Hypothalamus (tissue), 51 donors: ENCODE measurements around the gene CASP1.
"Not testable (repeated sequence)": the region's sequence is repeated elsewhere in the genome, so short reads cannot be mapped to it uniquely, and the experiment has no call there.

Experiments used
- DNase-seq, 51 donors: peaks; one replicate each; lab custom pipeline; 2025; lab: John Stamatoyannopoulos, UW

Gene CASP1

GRCh38 chr11:105046898-105047579, 12.1 kb upstream of the CASP1 start:
- DNase-seq, result no peak

GRCh38 chr11:105045676-105046296, 10.8 kb upstream of the CASP1 start:
- no peak for DNase-seq

GRCh38 chr11:105044557-105045524, 9.9 kb upstream of the CASP1 start, which contains the start of gene CARD16:
Gene CARD16, minus strand, starts transcription at chr11:105045335. Its CDS starts 38 bp downstream, at chr11:105045297.
- DNase-seq, result not testable (repeated sequence)

GRCh38 chr11:105042178-105042577, 7.2 kb upstream of the CASP1 start:
- DNase-seq, result no peak

GRCh38 chr11:105040703-105041102, 5.8 kb upstream of the CASP1 start:
- no peak for DNase-seq

GRCh38 chr11:105034388-105034787, 556 bp downstream of the CASP1 start:
- DNase-seq, result not testable (repeated sequence)

GRCh38 chr11:105033781-105034180, 1.2 kb downstream of the CASP1 start:
- no peak for DNase-seq

- peak in 2 of 51 donors; percentile 5 to 13 for DNase-seq
Observed at GRCh38 chr11:105033343-105033742, 1.6 kb downstream of the CASP1 start.

- DNase-seq, result no peak
Observed at GRCh38 chr11:105032495-105032894, 2.4 kb downstream of the CASP1 start.

- no peak for DNase-seq
Observed at GRCh38 chr11:105027678-105028077, 7.3 kb downstream of the CASP1 start.

GRCh38 chr11:105024394-105024793, 10.6 kb downstream of the CASP1 start:
- DNase-seq, result no peak

- DNase-seq, result no peak
Observed at GRCh38 chr11:105023003-105023402, 11.9 kb downstream of the CASP1 start, which contains the start of gene CASP5. Gene CASP5, minus strand, starts transcription at chr11:105023168. Its CDS starts 32 bp downstream, at chr11:105023136.

- DNase-seq, result no peak
Observed at GRCh38 chr11:105022527-105022926, 12.4 kb downstream of the CASP1 start.

- no peak for DNase-seq
Observed at GRCh38 chr11:105007463-105007862, 27.5 kb downstream of the CASP1 start.

- DNase-seq, result no peak
Observed at GRCh38 chr11:105005451-105005845, 29.5 kb downstream of the CASP1 start.

- no peak for DNase-seq
Observed at GRCh38 chr11:105004021-105004420, 30.9 kb downstream of the CASP1 start.

- no peak for DNase-seq
Observed at GRCh38 chr11:105003151-105003550, 31.8 kb downstream of the CASP1 start.

GRCh38 chr11:105000797-105001196, 34.1 kb downstream of the CASP1 start:
- DNase-seq, result peak in 6 of 51 donors; percentile 0 to 14 (median 0)

- DNase-seq, result no peak
Observed at GRCh38 chr11:105000167-105000566, 34.8 kb downstream of the CASP1 start.

GRCh38 chr11:104999721-105000120, 35.2 kb downstream of the CASP1 start:
- DNase-seq, result no peak

GRCh38 chr11:104997288-104997687, 37.7 kb downstream of the CASP1 start:
- DNase-seq, result no peak
